Lung (tissue), 12 donors: ENCODE measurements around the gene EFL1. TPM values are rescaled to one million over a fixed set of nuclear protein-coding genes. Genes with fewer than 3 reads are reported as not detected.
"Not testable (repeated sequence)": the region's sequence is repeated elsewhere in the genome, so short reads cannot be mapped to it uniquely, and the experiment has no call there.

ENCODE experiments used
- ATAC-seq: fragments of 200-7000 bp; cut with Tn5 transposase; one replicate; pipeline ENCODE4 v1.9.1; 2020; ENCODE audit warnings: moderate number of reproducible peaks; ENCODE audit not compliant: insufficient read depth, low FRiP score
- DNase-seq, 3 donors: peaks; one replicate each; pipeline ENCODE4 v3.0.0-alpha.2; 2013 to 2017
- H3K27ac ChIP-seq, 2 donors: one replicate each; pipeline ENCODE4 v1.5.1; 2013; ENCODE audit warnings: mild to moderate bottlenecking in 2 of 2, moderate library complexity in 2 of 2, control low read depth in 1 of 2, inconsistent platforms in 1 of 2, low read depth in 1 of 2, low read length in 1 of 2
- H3K27me3 ChIP-seq, 3 donors: one replicate each; pipeline ENCODE4 v1.5.1; 2013; ENCODE audit warnings: low read length in 2 of 3; ENCODE audit not compliant: control insufficient read depth in 3 of 3, insufficient read depth in 3 of 3
- H3K36me3 ChIP-seq, 4 donors: one replicate each; pipeline ENCODE4 v1.5.1; 2013; ENCODE audit warnings: low read length in 4 of 4, mild to moderate bottlenecking in 1 of 4, moderate library complexity in 1 of 4; ENCODE audit not compliant: control insufficient read depth in 4 of 4, insufficient read depth in 4 of 4
- H3K4me1 ChIP-seq, 5 donors: one replicate each; pipeline ENCODE4 v1.5.1; 2013; ENCODE audit warnings: low read length in 5 of 5, mild to moderate bottlenecking in 2 of 5, moderate library complexity in 1 of 5; ENCODE audit not compliant: control insufficient read depth in 5 of 5, insufficient read depth in 5 of 5
- H3K4me3 ChIP-seq: one replicate; pipeline ENCODE4 v1.5.1; 2013; ENCODE audit warnings: mild to moderate bottlenecking, control low read depth, moderate library complexity
- H3K9ac ChIP-seq, 2 donors: one replicate each; pipeline ENCODE4 v1.5.1; 2013; ENCODE audit warnings: low read length in 2 of 2, control low read depth in 1 of 2; ENCODE audit not compliant: insufficient read depth in 1 of 2
- H3K9me3 ChIP-seq, 4 donors: one replicate each; pipeline ENCODE4 v1.5.1; 2013; ENCODE audit warnings: low read length in 3 of 4, mild to moderate bottlenecking in 1 of 4, moderate library complexity in 1 of 4; ENCODE audit not compliant: control insufficient read depth in 4 of 4, insufficient read depth in 3 of 4
- CTCF ChIP-seq: IDR thresholded peaks from 2 replicates; pipeline ENCODE4 v1.5.1; 2012; ENCODE audit warnings: mild to moderate bottlenecking; ENCODE audit errors: control extremely low read depth, extremely low read depth
- WGBS, 2 donors: extraction: QIAGEN DNeasy Blood & Tissue Kit; methylation state at CpG; one replicate each; pipeline ENCODE4 v1.1.7; 2013; 5-methylcytosine and 5-hydroxymethylcytosine counted together
- polyA plus RNA-seq, 2 donors: library from polyadenylated mRNA; stranded (reverse); fragments of 200-250 nt; gene quantifications; one replicate each; pipeline ENCODE4 v1.2.1, GENCODE V29; 2013
- total RNA-seq, 2 donors: library from RNA; depleted of rRNA in 1 of 2; stranded (reverse); fragments of >200 nt in 1 of 2; gene quantifications; one replicate each; pipeline ENCODE4 v1.2.1, GENCODE V29; 2014 to 2021
- donor health status: control.
- donor health status: control.
- donor health status: Bipolar disorder and iron deficiency.
- donor health status: healthy.
- donor health status: DM: yes; HTN: yes; CAD: no.

Gene EFL1
- total and polyA plus RNA-seq, 4 donors: 4.1 to 22.9 (median 11.5) TPM

GRCh38 chr15:82248261-82248660 is 14.3 kb downstream of the EFL1 start:
- H3K36me3 ChIP-seq: peaks cover 0 to 12% (median 3%) of the 10 kb centered on the region in 4 donors
- not testable (repeated sequence) for H3K4me1 ChIP-seq, H3K4me3 ChIP-seq, H3K9ac ChIP-seq, ATAC-seq, H3K27me3 ChIP-seq, H3K27ac ChIP-seq, H3K9me3 ChIP-seq, DNase-seq
- 85 to 95% methylated on average over 3 of the region's 3 CpGs for WGBS, 2 donors

- ATAC-seq: not testable (repeated sequence)
These were observed 16.6 kb downstream of the EFL1 start for GRCh38 chr15:82245956-82246355.

GRCh38 chr15:82243644-82244043 is 18.9 kb downstream of the EFL1 start:
- not testable (repeated sequence) for H3K9ac ChIP-seq, ATAC-seq, H3K4me1 ChIP-seq, H3K9me3 ChIP-seq, H3K27ac ChIP-seq, DNase-seq, H3K27me3 ChIP-seq, H3K4me3 ChIP-seq
- WGBS, 2 donors: 74 to 80% methylated on average over 3 of the region's 5 CpGs
- H3K36me3 ChIP-seq: peaks cover 8 to 20% (median 11%) of the 10 kb centered on the region in 4 donors

More at GRCh38 chr15:82245956-82246355, 16.6 kb downstream of the EFL1 start:
- DNase-seq, H3K9ac ChIP-seq, H3K27ac ChIP-seq, H3K4me3 ChIP-seq, H3K27me3 ChIP-seq, H3K4me1 ChIP-seq, H3K9me3 ChIP-seq: not testable (repeated sequence)
- H3K36me3 ChIP-seq: peaks cover 0 to 10% (median 2%) of the 10 kb centered on the region in 4 donors
- WGBS, 2 donors: 95 to 97% methylated on average over 5 of the region's 5 CpGs

- not testable (repeated sequence) for DNase-seq, H3K27ac ChIP-seq, H3K27me3 ChIP-seq, H3K4me3 ChIP-seq, H3K4me1 ChIP-seq, ATAC-seq, H3K9me3 ChIP-seq, H3K9ac ChIP-seq
- peaks cover 8 to 24% (median 10%) of the 10 kb centered on the region in 4 donors for H3K36me3 ChIP-seq
- 71 to 89% methylated on average over 1 of the region's 1 CpG for WGBS, 2 donors
These were observed 20.6 kb downstream of the EFL1 start for GRCh38 chr15:82241836-82242499.

- no peak for TF ChIP-seq CTCF
- ATAC-seq (no peak), DNase-seq (no peak)
- WGBS, 2 donors: 91 to 93% methylated on average over 5 of the region's 5 CpGs
- H3K27ac ChIP-seq: no peak overlapping the region
- no peaks in the 10 kb centered on the region for H3K4me1 ChIP-seq
- H3K4me3 ChIP-seq: no peak overlapping the region
- H3K27me3 ChIP-seq: no peaks in the 10 kb centered on the region
- no peak overlapping the region for H3K9ac ChIP-seq
- peaks cover 8 to 23% (median 9%) of the 10 kb centered on the region in 4 donors for H3K36me3 ChIP-seq
- H3K9me3 ChIP-seq: no peaks in the 10 kb centered on the region
These were observed 22.7 kb downstream of the EFL1 start for GRCh38 chr15:82239685-82240391.

GRCh38 chr15:82237944-82238534 is 24.5 kb downstream of the EFL1 start:
- ATAC-seq, H3K27ac ChIP-seq, H3K9me3 ChIP-seq, H3K27me3 ChIP-seq, H3K4me3 ChIP-seq, H3K9ac ChIP-seq, H3K4me1 ChIP-seq, DNase-seq: not testable (repeated sequence)
- H3K36me3 ChIP-seq: peaks cover 8 to 20% (median 9%) of the 10 kb centered on the region in 4 donors
- 13 to 44% methylated on average over 2 of the region's 3 CpGs for WGBS, 2 donors
